Panc1 (cell line): Measurements from ENCODE around the gene OTOF. TPM values are rescaled to one million over a fixed set of nuclear protein-coding genes. Genes with fewer than 3 reads are reported as not detected.

Experiments used
- ATAC-seq: fragments of 200-7000 bp; cut with Tn5 transposase; 2 replicates; pipeline ENCODE4 v1.9.1; 2020; ENCODE audit warnings: mild to moderate bottlenecking, moderate library complexity
- BruUV-seq: library from RNA; stranded (reverse); fragments of 400-500 nt; replicated peaks from 2 replicates; lab custom pipeline; 2021; lab: Mats Ljungman, UMichigan
- CTCF ChIA-PET: fragments of 300-600 bp; sonication (Branson Sonifier 250); formaldehyde crosslinking; loops from one replicate; lab custom pipeline; 2022; ENCODE audit warnings: antibody characterized with exemption; lab: Charles Lee
- POLR2A ChIA-PET: fragments of 300-600 bp; sonication (Branson Sonifier 250); formaldehyde crosslinking; loops from one replicate; lab custom pipeline; 2022; ENCODE audit warnings: antibody characterized with exemption; lab: Charles Lee
- DNase-seq: peaks from one replicate; pipeline ENCODE4 v3.0.0-alpha.2; 2010; ENCODE audit warnings: low read depth, low spot score
- H3K27ac ChIP-seq: 2 replicates; pipeline ENCODE4 v1.5.1; 2011; ENCODE audit warnings: mild to moderate bottlenecking, low read length, inconsistent platforms
- H3K27me3 ChIP-seq: fragments of 200-500 bp; sonication (Bioruptor generic); 2 replicates; pipeline ENCODE4 v1.6.0; 2014; ENCODE audit warnings: low read length, inconsistent platforms; ENCODE audit not compliant: control insufficient read depth, insufficient read depth
- H3K36me3 ChIP-seq: fragments of 200-500 bp; sonication (Bioruptor generic); 2 replicates; pipeline ENCODE4 v1.5.1; 2014; ENCODE audit warnings: inconsistent platforms, mild to moderate bottlenecking, low read length, moderate library complexity; ENCODE audit not compliant: control insufficient read depth, insufficient read depth
- H3K4me1 ChIP-seq: 2 replicates; pipeline ENCODE4 v1.5.1; 2011; ENCODE audit warnings: inconsistent platforms, mild to moderate bottlenecking, low read length, moderate library complexity; ENCODE audit not compliant: control insufficient read depth, insufficient read depth
- H3K4me3 ChIP-seq, 2 experiments: 2 replicates each; pipeline ENCODE4 v1.5.1; 2011 to 2012; ENCODE audit warnings: low read depth in 2 of 2, low read length in 2 of 2, mild to moderate bottlenecking in 2 of 2, inconsistent platforms in 1 of 2, moderate library complexity in 1 of 2
- H3K9me3 ChIP-seq: fragments of 200-500 bp; sonication (Bioruptor generic); 2 replicates; pipeline ENCODE4 v1.5.1; 2014; ENCODE audit warnings: low read depth, mild to moderate bottlenecking, inconsistent platforms, low read length, moderate library complexity; ENCODE audit not compliant: control insufficient read depth, insufficient read depth
- CTCF ChIP-seq: fragments of 450-650 bp; IDR thresholded peaks from 2 replicates; pipeline ENCODE4 v1.5.1; 2017; ENCODE audit warnings: mild to moderate bottlenecking
- POLR2AphosphoS5 ChIP-seq: IDR thresholded peaks from 2 replicates; pipeline ENCODE4 v1.6.1; 2012; ENCODE audit warnings: mild to moderate bottlenecking, low read depth, low read length, moderate library complexity
- SIN3A ChIP-seq: IDR thresholded peaks from 2 replicates; pipeline ENCODE4 v1.6.1; 2012; ENCODE audit warnings: low read depth, mild to moderate bottlenecking, low read length, moderate library complexity, borderline replicate concordance; ENCODE audit not compliant: insufficient read depth
- TCF7L2 ChIP-seq: IDR thresholded peaks from 2 replicates; pipeline ENCODE4 v1.6.1; 2011; ENCODE audit warnings: mild to moderate bottlenecking, low read depth, low read length, inconsistent platforms
- in situ Hi-C: cut with HindIII; loops from 2 replicates; pipeline ENCODE4 v1.10.0; 2016; ENCODE audit warnings: low sequenced_read_pairs, low pct_unique_long_range_greater_than_20kb
- intact Hi-C: fragments of 100-400 bp; cut with micrococcal nuclease; formaldehyde crosslinking; loops from one replicate; pipeline ENCODE4 v1.10.0; 2022; ENCODE audit not compliant: unreplicated experiment
- total RNA-seq: library from RNA; stranded (reverse); gene quantifications from one replicate; pipeline ENCODE4 v1.2.1, GENCODE V29; 2021; ENCODE audit not compliant: unreplicated experiment
- TF ChIP-seq, protein P1 (sequence below), 2 experiments: IDR thresholded peaks; 2 replicates each; pipeline ENCODE4 v1.6.1; 2011 to 2012; ENCODE audit warnings: low read depth in 2 of 2, control low read depth in 1 of 2, low read length in 1 of 2, mild to moderate bottlenecking in 1 of 2, moderate library complexity in 1 of 2; ENCODE audit not compliant: insufficient read depth in 1 of 2

Gene OTOF
- total RNA-seq, 1 experiment from 2014 or later: 0.41 TPM

DNA sequence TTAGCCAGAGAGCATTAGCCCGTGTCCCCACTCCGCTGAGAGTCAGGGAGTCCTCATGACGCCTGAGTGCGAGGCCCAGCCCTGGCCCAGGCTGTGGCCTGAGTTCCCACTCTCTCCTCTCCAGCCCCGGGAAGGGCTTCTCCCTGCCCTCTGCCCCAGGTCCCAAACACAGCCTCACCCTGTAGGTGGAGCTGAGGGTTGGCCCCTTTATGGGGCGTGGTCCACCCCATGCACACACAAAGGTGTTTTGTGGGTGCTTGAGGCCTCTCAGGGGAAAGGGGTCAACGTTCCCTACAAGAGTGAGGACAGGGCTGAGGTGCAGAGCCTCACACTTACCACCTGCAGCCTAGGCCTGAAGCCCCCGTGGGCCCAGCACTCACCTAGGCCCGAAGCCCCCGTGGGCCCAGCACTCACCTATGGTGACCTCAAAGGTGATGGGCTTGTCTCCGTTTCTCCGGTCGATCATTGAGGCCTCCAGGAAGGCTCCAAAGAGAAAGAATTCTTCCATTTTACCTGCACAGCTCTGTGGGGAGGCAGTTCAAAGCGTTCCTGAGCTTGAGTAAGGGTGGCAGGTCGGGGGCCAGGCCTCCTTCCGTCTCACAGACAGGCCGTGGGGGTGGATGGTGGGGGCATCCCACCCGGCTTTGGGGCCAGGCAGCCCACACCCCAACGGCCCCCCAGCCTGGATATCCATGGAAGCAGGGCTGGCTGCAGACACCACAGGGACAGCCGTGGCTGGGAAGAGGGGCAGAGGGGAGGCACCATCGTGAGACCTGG is 2.1 kb upstream of the OTOF start:
- BruUV-seq: no TSS peak
- ATAC-seq (no peak), DNase-seq (no peak)
- no peak overlapping the region for H3K4me3 ChIP-seq
- CTCF ChIA-PET: interaction anchor here (0.6 kb wide), 1 partner anchor 12 kb away, joined by 3 read pairs; no protein-coding TSS in a partner anchor
- no peak overlapping the region for H3K27ac ChIP-seq
- in situ Hi-C loops: no loop called here
- H3K4me1 ChIP-seq: peaks cover 4% of the 10 kb centered on the region
- H3K9me3 ChIP-seq: no peaks in the 10 kb centered on the region
- H3K36me3 ChIP-seq: no peaks in the 10 kb centered on the region
- intact Hi-C loops: no loop called here
- POLR2A ChIA-PET: no interaction called here
- no peak for TF ChIP-seq POLR2AphosphoS5
- TF ChIP-seq, protein P1, sequence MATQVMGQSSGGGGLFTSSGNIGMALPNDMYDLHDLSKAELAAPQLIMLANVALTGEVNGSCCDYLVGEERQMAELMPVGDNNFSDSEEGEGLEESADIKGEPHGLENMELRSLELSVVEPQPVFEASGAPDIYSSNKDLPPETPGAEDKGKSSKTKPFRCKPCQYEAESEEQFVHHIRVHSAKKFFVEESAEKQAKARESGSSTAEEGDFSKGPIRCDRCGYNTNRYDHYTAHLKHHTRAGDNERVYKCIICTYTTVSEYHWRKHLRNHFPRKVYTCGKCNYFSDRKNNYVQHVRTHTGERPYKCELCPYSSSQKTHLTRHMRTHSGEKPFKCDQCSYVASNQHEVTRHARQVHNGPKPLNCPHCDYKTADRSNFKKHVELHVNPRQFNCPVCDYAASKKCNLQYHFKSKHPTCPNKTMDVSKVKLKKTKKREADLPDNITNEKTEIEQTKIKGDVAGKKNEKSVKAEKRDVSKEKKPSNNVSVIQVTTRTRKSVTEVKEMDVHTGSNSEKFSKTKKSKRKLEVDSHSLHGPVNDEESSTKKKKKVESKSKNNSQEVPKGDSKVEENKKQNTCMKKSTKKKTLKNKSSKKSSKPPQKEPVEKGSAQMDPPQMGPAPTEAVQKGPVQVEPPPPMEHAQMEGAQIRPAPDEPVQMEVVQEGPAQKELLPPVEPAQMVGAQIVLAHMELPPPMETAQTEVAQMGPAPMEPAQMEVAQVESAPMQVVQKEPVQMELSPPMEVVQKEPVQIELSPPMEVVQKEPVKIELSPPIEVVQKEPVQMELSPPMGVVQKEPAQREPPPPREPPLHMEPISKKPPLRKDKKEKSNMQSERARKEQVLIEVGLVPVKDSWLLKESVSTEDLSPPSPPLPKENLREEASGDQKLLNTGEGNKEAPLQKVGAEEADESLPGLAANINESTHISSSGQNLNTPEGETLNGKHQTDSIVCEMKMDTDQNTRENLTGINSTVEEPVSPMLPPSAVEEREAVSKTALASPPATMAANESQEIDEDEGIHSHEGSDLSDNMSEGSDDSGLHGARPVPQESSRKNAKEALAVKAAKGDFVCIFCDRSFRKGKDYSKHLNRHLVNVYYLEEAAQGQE (IDR thresholded peaks at IDR 0.05; ENCODE audit: insufficient read depth in 1 of 2, low read depth in 2 of 2, low read length in 1 of 2): no peak
- no peak for TF ChIP-seq TCF7L2
- TF ChIP-seq CTCF: no peak
- TF ChIP-seq SIN3A: no peak
- H3K27me3 ChIP-seq: no peaks in the 10 kb centered on the region

DNA sequence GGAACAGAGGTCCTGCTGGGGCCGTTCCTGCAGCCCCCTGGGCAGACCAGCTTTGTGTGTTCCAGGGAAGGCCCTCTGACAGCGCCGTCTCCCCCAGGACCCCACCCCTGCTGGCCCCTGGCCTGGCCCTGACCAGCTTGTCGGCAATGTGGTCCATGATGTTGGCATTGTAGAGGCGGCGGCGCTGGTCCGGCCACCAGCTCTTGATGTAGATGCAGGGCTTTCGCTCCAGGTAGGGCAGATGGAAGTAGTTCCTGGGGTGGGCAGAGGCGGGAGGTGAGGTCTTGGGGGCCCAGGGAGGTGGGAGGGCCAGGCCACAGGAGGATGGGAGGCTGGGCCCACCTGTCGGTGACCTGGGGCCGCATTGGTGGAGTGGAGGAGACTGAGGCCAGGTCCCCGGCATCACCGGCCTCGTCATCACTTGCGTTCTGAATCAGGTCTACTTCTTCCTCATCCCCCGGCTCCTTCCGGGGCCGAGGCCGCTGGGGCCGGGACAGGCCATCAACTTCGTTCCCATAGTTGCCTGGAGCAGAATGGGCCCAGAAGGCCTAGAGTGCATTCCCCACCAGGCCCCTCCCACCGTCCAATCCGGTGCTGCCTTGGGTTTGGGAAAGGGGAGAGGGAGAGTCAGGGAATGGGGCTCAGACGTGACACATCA is 1.3 kb upstream of the OTOF start:
- POLR2A ChIA-PET: no interaction called here
- no peak overlapping the region for H3K27ac ChIP-seq
- H3K4me3 ChIP-seq: no peak overlapping the region
- in situ Hi-C loops: no loop called here
- no peaks in the 10 kb centered on the region for H3K36me3 ChIP-seq
- intact Hi-C loops: no loop called here
- BruUV-seq: no TSS peak
- no peaks in the 10 kb centered on the region for H3K9me3 ChIP-seq
- peaks cover 4% of the 10 kb centered on the region for H3K4me1 ChIP-seq
- H3K27me3 ChIP-seq: no peaks in the 10 kb centered on the region
- no peak for DNase-seq
- CTCF ChIA-PET: no interaction called here
- no peak for ATAC-seq
- TF ChIP-seq, protein P1 (IDR thresholded peaks at IDR 0.05; ENCODE audit: insufficient read depth in 1 of 2, low read depth in 2 of 2, low read length in 1 of 2): no peak
- TF ChIP-seq SIN3A (no peak), TCF7L2 (no peak), POLR2AphosphoS5 (no peak), CTCF (no peak)
